Measurements from ENCODE around the gene UGT3A1.

DNA sequence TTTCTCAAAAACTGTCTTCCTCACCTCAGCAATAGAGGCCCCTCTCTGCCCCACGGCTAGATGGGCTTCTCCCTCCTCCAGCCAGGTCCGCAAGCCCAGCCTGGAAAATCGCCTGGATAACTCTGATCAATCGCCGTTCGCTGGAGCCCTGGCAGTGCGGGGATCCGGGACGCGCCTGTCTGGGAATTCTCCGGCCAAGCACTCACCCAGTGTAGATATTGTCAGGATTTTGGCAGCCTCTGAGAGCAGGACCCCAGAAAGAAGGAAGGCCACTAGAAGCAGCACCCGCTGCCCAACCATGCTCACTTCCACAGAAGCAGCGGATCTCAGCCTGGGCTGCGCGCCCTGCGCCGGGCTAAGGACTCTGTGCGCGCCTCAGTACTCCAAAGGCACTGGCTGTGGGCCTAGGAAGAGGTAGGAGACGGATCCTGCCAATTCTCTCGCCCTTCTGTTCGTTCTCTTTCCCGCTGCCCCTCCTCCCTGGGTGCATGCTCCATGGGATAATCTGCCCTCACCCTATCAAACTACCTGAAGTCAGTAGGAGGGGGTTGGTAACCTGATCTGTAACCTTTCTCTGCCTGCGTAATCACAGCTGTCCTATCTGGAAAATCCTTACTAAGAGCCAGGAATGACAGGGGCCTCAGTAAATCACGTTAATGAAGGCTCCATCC, at the start of gene UGT3A1:
- no peak for TF ChIP-seq POLR2A (IDR thresholded peaks at IDR 0.05)
- TF ChIP-seq, protein P1, sequence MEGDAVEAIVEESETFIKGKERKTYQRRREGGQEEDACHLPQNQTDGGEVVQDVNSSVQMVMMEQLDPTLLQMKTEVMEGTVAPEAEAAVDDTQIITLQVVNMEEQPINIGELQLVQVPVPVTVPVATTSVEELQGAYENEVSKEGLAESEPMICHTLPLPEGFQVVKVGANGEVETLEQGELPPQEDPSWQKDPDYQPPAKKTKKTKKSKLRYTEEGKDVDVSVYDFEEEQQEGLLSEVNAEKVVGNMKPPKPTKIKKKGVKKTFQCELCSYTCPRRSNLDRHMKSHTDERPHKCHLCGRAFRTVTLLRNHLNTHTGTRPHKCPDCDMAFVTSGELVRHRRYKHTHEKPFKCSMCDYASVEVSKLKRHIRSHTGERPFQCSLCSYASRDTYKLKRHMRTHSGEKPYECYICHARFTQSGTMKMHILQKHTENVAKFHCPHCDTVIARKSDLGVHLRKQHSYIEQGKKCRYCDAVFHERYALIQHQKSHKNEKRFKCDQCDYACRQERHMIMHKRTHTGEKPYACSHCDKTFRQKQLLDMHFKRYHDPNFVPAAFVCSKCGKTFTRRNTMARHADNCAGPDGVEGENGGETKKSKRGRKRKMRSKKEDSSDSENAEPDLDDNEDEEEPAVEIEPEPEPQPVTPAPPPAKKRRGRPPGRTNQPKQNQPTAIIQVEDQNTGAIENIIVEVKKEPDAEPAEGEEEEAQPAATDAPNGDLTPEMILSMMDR (IDR thresholded peaks at IDR 0.05 in 4 of 5, conservative IDR thresholded peaks at IDR 0.05 in 1 of 5): no peak
